GM19452 (cell line): Measurements from ENCODE around the gene ORM2.
"Not testable (repeated sequence)": the region's sequence is repeated elsewhere in the genome, so short reads cannot be mapped to it uniquely, and the experiment has no call there.

Source experiments
- ATAC-seq: cut with Tn5 transposase; IDR thresholded peaks from one replicate; pipeline ENCODE4 v1.9.1; 2021; ENCODE audit not compliant: unreplicated experiment

The ORM2 gene

GRCh38 chr9:114313186-114313585, 16.5 kb upstream of the ORM2 start:
- ATAC-seq = no peak

- ATAC-seq = no peak
Observed at GRCh38 chr9:114314256-114314867, 15.3 kb upstream of the ORM2 start.

- no peak for ATAC-seq
Observed at GRCh38 chr9:114314881-114315722, 14.6 kb upstream of the ORM2 start.

DNA sequence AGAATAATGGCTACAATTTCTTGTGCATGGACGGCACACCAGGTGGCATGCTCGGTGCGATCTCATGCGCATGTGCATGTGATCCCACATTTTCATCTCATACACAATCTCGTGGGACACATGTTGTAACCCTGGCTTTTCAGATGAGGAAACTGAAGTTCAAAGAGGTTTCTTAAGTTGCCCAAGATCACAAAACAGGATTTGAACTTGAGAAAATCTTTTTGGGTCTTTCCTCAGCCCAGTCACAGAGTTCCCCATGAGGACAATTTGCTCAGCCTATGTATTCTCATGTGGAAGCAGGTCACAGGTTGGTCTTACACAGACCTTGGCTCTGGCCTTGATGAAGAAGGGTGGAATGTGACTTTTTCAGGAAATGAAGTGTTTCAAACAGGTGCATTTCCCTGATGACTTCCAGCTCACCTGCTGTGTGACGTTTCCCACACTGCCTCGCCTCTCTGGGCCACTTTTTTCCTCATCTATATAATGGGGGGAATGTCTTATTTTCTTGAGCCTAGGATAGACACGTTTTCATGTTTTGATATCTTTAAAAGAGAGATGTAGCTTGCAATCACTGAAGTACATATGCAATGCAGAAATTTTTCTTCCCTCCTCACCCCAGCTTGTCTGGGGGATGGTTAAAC, 13.8 kb upstream of the ORM2 start:
- ATAC-seq = no peak

GRCh38 chr9:114316605-114317230, 13.0 kb upstream of the ORM2 start:
- ATAC-seq = no peak

DNA sequence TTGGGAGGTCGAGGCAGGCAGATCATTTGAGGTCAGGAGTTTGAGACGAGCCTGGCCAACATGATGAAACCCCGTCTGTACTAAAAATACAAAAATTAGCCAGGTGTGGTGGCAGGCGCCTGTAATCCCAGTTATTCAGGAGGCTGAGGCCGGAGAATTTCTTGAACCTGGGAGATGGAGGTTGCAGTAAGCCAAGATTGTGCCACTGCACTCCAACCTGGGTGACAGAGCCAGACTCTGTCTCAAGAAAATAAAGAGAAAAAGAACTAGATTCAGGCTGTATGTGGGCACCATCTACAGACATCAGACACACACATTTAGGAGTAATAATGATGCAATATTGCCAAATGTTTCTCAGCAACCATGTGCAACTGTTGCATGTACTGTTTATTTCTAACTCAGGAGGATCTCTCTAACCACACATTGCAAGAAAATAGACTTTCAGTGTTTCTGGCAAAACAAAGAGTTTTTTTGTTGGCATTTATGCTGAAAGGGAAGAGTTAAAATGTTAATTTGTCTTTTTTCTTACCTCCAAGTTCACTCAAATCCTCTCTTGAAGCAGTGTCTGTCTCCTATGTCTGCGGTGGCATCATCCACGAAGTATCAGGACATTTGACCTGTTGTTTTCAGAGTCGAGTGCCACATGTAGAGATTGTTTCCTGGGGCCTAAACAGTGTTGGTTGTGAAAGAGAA, 11.9 kb upstream of the ORM2 start:
- ATAC-seq = no peak

GRCh38 chr9:114318416-114318815, 11.3 kb upstream of the ORM2 start:
- ATAC-seq = no peak

- ATAC-seq = no peak
Observed at GRCh38 chr9:114319147-114319546, 10.5 kb upstream of the ORM2 start.

GRCh38 chr9:114320710-114321109, 9.0 kb upstream of the ORM2 start:
- ATAC-seq = not testable (repeated sequence)

DNA sequence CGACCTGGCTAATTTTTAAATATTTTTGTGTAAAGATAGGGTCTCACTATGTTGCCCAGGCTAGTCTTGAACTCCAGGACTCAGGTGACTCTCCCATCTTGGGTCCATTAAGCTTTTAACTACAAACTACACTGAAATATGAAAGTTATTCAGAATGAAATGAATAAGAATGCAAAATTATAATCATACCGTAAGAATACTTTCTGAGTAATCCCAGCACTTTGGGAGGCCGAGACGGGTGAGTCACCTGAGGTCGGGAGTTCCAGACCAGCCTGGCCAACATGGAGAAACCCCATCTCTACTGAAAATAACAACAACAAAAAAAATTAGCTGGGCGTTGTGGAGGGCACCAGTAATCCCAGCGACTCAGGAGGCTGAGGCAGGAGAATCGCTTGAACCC, 7.9 kb upstream of the ORM2 start:
- ATAC-seq = no peak

GRCh38 chr9:114322160-114322818, 7.4 kb upstream of the ORM2 start:
- not testable (repeated sequence) for ATAC-seq

DNA sequence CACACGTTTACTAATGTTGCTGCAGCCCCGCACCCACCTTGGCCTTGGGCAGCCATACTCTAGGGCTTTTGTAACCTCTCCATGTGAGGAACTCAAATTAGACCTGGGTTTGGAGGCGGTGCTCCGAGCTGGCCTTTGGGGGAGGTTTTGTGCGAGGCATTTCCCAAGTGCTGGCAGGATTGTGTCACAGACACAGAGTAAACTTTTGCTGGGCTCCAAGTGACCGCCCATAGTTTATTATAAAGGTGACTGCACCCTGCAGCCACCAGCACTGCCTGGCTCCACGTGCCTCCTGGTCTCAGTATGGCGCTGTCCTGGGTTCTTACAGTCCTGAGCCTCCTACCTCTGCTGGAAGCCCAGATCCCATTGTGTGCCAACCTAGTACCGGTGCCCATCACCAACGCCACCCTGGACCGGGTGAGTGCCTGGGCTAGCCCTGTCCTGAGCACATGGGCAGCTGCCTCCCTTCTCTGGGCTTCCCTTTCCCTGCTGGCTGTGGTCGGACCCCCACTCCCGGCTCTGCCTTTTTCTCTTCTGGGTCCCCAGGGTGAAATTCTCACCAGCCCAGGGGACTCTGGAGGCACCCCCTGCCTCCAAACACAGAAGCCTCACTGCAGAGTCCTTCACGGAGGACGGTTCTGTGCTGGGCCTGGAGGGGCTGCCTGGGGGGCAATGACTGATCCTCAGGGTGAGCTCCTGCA, 6.7 kb upstream of the ORM2 start, which contains the start of gene ORM1:
ORM1 (plus strand) TSS at position 268 of the 701 bp plus-strand sequence; CDS start at position 304, 36 bp downstream.
- ATAC-seq = not testable (repeated sequence)

GRCh38 chr9:114323849-114324248, 5.8 kb upstream of the ORM2 start:
- not testable (repeated sequence) for ATAC-seq

- no peak for ATAC-seq
Observed at GRCh38 chr9:114324492-114324891, 5.2 kb upstream of the ORM2 start.

DNA sequence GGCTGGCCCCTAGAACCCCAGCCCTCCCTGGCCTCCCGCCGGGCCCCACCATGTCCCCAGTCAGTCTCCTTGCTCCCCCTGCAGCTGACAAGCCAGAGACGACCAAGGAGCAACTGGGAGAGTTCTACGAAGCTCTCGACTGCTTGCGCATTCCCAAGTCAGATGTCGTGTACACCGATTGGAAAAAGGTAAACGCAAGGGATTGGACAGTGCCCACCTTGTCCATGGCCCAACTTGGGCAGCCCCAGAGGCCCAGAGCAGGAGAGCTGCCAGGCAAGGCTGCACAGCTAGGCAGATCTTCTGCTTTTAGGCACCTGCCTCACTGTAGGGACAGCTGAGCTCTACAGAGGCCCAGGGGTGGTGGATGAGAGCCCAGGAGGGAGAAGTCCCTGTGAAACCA, 4.7 kb upstream of the ORM2 start:
- ATAC-seq = not testable (repeated sequence)

- not testable (repeated sequence) for ATAC-seq
Observed at GRCh38 chr9:114325684-114326254, 3.9 kb upstream of the ORM2 start.

DNA sequence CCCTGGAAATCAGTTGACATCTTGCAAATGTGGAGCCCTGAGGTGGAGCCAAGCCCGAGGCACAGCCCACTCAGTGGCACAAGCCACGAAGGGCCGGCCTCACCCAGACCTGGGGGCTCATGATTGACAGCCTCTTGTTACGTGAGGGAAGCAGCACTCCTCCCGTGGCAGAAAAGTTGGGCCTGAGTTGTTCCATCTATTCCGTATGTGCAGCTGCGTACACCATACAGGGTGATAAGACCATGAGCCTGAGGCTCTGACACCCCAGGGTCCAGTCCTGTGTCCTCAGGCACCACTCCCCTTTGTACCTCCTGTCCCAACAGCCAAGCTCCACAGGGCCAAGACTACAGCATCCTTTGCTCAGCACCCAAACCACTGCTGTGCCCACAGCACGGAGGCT, 1.9 kb upstream of the ORM2 start:
- no peak for ATAC-seq

- ATAC-seq = not testable (repeated sequence)
Observed at GRCh38 chr9:114328357-114328820, 1.3 kb upstream of the ORM2 start.

DNA sequence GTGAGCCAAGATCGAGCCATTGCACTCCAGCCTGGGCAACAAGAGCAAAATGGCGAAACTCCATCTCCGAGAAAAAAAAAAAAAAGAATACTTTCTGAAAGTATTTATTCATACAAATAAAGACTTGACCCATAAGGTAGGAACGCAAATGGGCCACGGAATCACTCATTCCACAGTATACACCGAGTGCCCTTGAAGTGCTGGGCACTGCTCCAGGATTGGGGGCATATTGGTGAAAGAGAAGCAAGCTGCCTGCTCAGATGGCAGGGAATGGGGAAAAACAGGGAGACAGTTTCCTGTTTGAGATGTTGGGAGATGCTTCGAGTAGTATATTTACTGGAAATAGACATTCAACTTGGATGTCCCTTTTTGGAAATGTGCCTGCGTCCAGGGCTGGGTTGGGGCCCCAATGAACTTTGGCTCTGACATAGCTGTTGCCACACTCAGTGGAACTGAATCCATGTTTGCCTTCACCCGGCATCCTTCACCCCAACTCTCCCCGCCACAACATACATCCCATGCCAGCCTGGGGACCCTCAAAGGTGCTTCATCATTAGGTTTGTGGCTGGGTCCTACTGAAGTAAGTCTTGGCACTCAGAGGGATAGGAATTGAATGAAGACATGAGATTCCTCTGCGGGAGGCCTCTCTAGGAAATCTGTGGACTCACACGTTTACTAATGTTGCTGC, 588 bp upstream of the ORM2 start:
- ATAC-seq = not testable (repeated sequence)
